GM23338 (cell line): Measurements from ENCODE around the gene INAFM1. TPM values are rescaled to one million over a fixed set of nuclear protein-coding genes. Genes with fewer than 3 reads are reported as not detected.

Experiments
- ATAC-seq: fragments of 200-7000 bp; cut with Tn5 transposase; 3 replicates; pipeline ENCODE4 v1.9.1; 2020
- DNase-seq: peaks from one replicate; pipeline ENCODE4 v3.0.0-alpha.2; 2015; ENCODE audit warnings: low spot score
- H2AFZ ChIP-seq: fragments of 200-600 bp; sonication (generic); 2 replicates; pipeline ENCODE4 v1.8.0; 2016; ENCODE audit warnings: antibody characterized with exemption, mild to moderate bottlenecking, moderate library complexity
- H3F3A ChIP-seq: fragments of 200-600 bp; sonication (generic); replicated peaks from 2 replicates; pipeline ENCODE4 v1.8.0; 2017; ENCODE audit warnings: antibody characterized with exemption, mixed run types, low read depth
- H3K27ac ChIP-seq: fragments of 200-600 bp; sonication (generic); 2 replicates; pipeline ENCODE4 v1.6.1; 2016; ENCODE audit warnings: low read depth
- H3K27me3 ChIP-seq: fragments of 200-600 bp; sonication (generic); 2 replicates; pipeline ENCODE4 v1.8.0; 2016; ENCODE audit warnings: mild to moderate bottlenecking, mixed run types, moderate library complexity; ENCODE audit not compliant: insufficient read depth
- H3K36me3 ChIP-seq: fragments of 200-600 bp; sonication (generic); 2 replicates; pipeline ENCODE4 v1.8.0; 2016; ENCODE audit warnings: mild to moderate bottlenecking; ENCODE audit not compliant: insufficient read depth
- H3K4me1 ChIP-seq: fragments of 200-600 bp; sonication (generic); 2 replicates; pipeline ENCODE4 v1.8.0; 2016; ENCODE audit warnings: mild to moderate bottlenecking, moderate library complexity; ENCODE audit not compliant: insufficient read depth
- H3K4me2 ChIP-seq: fragments of 200-600 bp; sonication (generic); 2 replicates; pipeline ENCODE4 v1.7.1; 2017; ENCODE audit warnings: mixed run types
- H3K4me3 ChIP-seq: fragments of 200-600 bp; sonication (generic); 2 replicates; pipeline ENCODE4 v1.6.1; 2016; ENCODE audit warnings: mixed run types
- H3K79me2 ChIP-seq: fragments of 200-600 bp; sonication (generic); replicated peaks from 2 replicates; pipeline ENCODE4 v1.8.0; 2017; ENCODE audit warnings: mild to moderate bottlenecking; ENCODE audit not compliant: insufficient read depth
- H3K9me2 ChIP-seq: fragments of 200-600 bp; sonication (generic); 2 replicates; pipeline ENCODE4 v1.8.0; 2017; ENCODE audit not compliant: insufficient read depth
- H4K20me1 ChIP-seq: fragments of 200-600 bp; sonication (generic); replicated peaks from 2 replicates; pipeline ENCODE4 v1.8.0; 2017; ENCODE audit warnings: mild to moderate bottlenecking; ENCODE audit not compliant: insufficient read depth
- H3K27ac Mint-ChIP-seq: 2 replicates; pipeline ENCODE4 v1.8.0; 2020; ENCODE audit warnings: inconsistent platforms, mild to moderate bottlenecking, moderate library complexity, mixed read lengths
- H3K27me3 Mint-ChIP-seq: 3 replicates; pipeline ENCODE4 v1.8.0; 2022; ENCODE audit warnings: low read depth, mild to moderate bottlenecking, moderate library complexity, mixed read lengths, inconsistent platforms; ENCODE audit not compliant: insufficient read depth, poor library complexity
- H3K36me3 Mint-ChIP-seq: 3 replicates; pipeline ENCODE4 v1.8.0; 2021; ENCODE audit warnings: low read depth, mild to moderate bottlenecking, inconsistent platforms, moderate library complexity, mixed read lengths
- H3K4me1 Mint-ChIP-seq: 3 replicates; pipeline ENCODE4 v1.8.0; 2020; ENCODE audit warnings: mild to moderate bottlenecking, inconsistent platforms, mixed read lengths
- H3K4me3 Mint-ChIP-seq: 3 replicates; pipeline ENCODE4 v1.8.0; 2021; ENCODE audit warnings: moderate library complexity, mild to moderate bottlenecking, inconsistent platforms, mixed read lengths
- H3K9me3 Mint-ChIP-seq: 3 replicates; pipeline ENCODE4 v1.8.0; 2020; ENCODE audit warnings: moderate library complexity, mild to moderate bottlenecking, inconsistent platforms, mixed read lengths
- CREB1 ChIP-seq: fragments of 250-450 bp; sonication (Bioruptor Pico); IDR thresholded peaks from 2 replicates; pipeline ENCODE4 v1.5.0; 2020; ENCODE audit warnings: low read depth, mild to moderate bottlenecking, moderate library complexity
- NANOG ChIP-seq: IDR thresholded peaks from 2 replicates; pipeline ENCODE4 v1.6.1; 2016; ENCODE audit warnings: antibody characterized with exemption, borderline replicate concordance
- POLR2AphosphoS5 ChIP-seq: IDR thresholded peaks from 2 replicates; pipeline ENCODE4 v1.6.1; 2016; ENCODE audit warnings: antibody characterized with exemption, low read depth
- polyA plus RNA-seq: library from polyadenylated mRNA; unstranded; fragments of >200 nt; fragmentation: Nextera tagmentation; extraction: Ambion mirVana; gene quantifications from 2 replicates; pipeline ENCODE4 v1.2.1, GENCODE V29; 2016
- total RNA-seq: library from RNA; depleted of rRNA; stranded (reverse); fragments of >200 nt; shearing (Covaris generic); gene quantifications from 2 replicates; pipeline ENCODE4 v1.2.3, GENCODE V29; 2014
- TF ChIP-seq, protein P1 (sequence below): fragments of 250-450 bp; sonication (Bioruptor Pico); IDR thresholded peaks from 2 replicates; pipeline ENCODE4 v1.5.0; 2020; ENCODE audit warnings: mild to moderate bottlenecking, moderate library complexity
- TF ChIP-seq, protein P2 (sequence below): IDR thresholded peaks from 2 replicates; pipeline ENCODE4 v1.6.1; 2016; ENCODE audit warnings: antibody characterized with exemption

INAFM1 gene
- total and polyA plus RNA-seq, 2 experiments from 2014 or later, result 2.9 to 10.2 TPM

GRCh38 chr19:47239152-47239551 lies 35.5 kb upstream of the INAFM1 start (continued):
- TF ChIP-seq, protein P1, sequence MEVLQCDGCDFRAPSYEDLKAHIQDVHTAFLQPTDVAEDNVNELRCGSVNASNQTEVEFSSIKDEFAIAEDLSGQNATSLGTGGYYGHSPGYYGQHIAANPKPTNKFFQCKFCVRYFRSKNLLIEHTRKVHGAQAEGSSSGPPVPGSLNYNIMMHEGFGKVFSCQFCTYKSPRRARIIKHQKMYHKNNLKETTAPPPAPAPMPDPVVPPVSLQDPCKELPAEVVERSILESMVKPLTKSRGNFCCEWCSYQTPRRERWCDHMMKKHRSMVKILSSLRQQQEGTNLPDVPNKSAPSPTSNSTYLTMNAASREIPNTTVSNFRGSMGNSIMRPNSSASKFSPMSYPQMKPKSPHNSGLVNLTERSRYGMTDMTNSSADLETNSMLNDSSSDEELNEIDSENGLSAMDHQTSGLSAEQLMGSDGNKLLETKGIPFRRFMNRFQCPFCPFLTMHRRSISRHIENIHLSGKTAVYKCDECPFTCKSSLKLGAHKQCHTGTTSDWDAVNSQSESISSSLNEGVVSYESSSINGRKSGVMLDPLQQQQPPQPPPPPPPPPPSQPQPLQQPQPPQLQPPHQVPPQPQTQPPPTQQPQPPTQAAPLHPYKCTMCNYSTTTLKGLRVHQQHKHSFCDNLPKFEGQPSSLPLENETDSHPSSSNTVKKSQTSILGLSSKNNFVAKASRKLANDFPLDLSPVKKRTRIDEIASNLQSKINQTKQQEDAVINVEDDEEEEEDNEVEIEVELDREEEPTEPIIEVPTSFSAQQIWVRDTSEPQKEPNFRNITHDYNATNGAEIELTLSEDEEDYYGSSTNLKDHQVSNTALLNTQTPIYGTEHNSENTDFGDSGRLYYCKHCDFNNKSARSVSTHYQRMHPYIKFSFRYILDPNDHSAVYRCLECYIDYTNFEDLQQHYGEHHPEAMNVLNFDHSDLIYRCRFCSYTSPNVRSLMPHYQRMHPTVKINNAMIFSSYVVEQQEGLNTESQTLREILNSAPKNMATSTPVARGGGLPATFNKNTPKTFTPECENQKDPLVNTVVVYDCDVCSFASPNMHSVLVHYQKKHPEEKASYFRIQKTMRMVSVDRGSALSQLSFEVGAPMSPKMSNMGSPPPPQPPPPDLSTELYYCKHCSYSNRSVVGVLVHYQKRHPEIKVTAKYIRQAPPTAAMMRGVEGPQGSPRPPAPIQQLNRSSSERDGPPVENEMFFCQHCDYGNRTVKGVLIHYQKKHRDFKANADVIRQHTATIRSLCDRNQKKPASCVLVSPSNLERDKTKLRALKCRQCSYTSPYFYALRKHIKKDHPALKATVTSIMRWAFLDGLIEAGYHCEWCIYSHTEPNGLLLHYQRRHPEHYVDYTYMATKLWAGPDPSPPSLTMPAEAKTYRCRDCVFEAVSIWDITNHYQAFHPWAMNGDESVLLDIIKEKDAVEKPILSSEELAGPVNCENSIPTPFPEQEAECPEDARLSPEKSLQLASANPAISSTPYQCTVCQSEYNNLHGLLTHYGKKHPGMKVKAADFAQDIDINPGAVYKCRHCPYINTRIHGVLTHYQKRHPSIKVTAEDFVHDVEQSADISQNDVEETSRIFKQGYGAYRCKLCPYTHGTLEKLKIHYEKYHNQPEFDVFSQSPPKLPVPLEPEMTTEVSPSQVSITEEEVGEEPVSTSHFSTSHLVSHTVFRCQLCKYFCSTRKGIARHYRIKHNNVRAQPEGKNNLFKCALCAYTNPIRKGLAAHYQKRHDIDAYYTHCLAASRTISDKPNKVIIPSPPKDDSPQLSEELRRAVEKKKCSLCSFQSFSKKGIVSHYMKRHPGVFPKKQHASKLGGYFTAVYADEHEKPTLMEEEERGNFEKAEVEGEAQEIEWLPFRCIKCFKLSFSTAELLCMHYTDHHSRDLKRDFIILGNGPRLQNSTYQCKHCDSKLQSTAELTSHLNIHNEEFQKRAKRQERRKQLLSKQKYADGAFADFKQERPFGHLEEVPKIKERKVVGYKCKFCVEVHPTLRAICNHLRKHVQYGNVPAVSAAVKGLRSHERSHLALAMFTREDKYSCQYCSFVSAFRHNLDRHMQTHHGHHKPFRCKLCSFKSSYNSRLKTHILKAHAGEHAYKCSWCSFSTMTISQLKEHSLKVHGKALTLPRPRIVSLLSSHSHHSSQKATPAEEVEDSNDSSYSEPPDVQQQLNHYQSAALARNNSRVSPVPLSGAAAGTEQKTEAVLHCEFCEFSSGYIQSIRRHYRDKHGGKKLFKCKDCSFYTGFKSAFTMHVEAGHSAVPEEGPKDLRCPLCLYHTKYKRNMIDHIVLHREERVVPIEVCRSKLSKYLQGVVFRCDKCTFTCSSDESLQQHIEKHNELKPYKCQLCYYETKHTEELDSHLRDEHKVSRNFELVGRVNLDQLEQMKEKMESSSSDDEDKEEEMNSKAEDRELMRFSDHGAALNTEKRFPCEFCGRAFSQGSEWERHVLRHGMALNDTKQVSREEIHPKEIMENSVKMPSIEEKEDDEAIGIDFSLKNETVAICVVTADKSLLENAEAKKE (CRISPR knock-in tag), result no peak
- no peak for TF ChIP-seq POLR2AphosphoS5
- TF ChIP-seq, protein P2, sequence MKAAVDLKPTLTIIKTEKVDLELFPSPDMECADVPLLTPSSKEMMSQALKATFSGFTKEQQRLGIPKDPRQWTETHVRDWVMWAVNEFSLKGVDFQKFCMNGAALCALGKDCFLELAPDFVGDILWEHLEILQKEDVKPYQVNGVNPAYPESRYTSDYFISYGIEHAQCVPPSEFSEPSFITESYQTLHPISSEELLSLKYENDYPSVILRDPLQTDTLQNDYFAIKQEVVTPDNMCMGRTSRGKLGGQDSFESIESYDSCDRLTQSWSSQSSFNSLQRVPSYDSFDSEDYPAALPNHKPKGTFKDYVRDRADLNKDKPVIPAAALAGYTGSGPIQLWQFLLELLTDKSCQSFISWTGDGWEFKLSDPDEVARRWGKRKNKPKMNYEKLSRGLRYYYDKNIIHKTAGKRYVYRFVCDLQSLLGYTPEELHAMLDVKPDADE, result no peak
- no peak for TF ChIP-seq CREB1 (CRISPR knock-in tag)

- H3K27ac ChIP-seq, result no peak overlapping the region
- H3K4me2 ChIP-seq, result peak overlapping the region; percentile 90
- no peak for TF ChIP-seq NANOG
- Mint-ChIP-seq H3K4me1 (peaks cover 21% of the 10 kb centered on the region), H3K27ac (no peak overlapping the region), H3K4me3 (peak overlapping the region; percentile 51), H3K36me3 (peaks cover 6% of the 10 kb centered on the region; the same call in 1 of the 3 replicates), H3K27me3 (peaks cover 25% of the 10 kb centered on the region), H3K9me3 (peaks cover 3% of the 10 kb centered on the region; the same call in 2 of the 3 replicates)
- H4K20me1 ChIP-seq, result no peaks in the 10 kb centered on the region
- H3K9me2 ChIP-seq, result no peaks in the 10 kb centered on the region
- DNase-seq, result peak; percentile 84
- ATAC-seq, result peak; percentile 33
- peaks cover 41% of the 10 kb centered on the region for H3K27me3 ChIP-seq
- H3K79me2 ChIP-seq, result no peaks in the 10 kb centered on the region
- H3K4me3 ChIP-seq, result peak overlapping the region; percentile 73
- no peaks in the 10 kb centered on the region for H3K36me3 ChIP-seq
- H3K4me1 ChIP-seq, result peaks cover 23% of the 10 kb centered on the region
- H3F3A ChIP-seq, result peaks cover 43% of the 10 kb centered on the region
- no peak overlapping the region for H2AFZ ChIP-seq
These were observed 34.9 kb upstream of the INAFM1 start for GRCh38 chr19:47239610-47240296.
